GM06990 (cell line): ENCODE measurements around the gene TGM1.
A peak's percentile ranks its signal among the peaks of the same experiment; 100 is the strongest.

ENCODE experiments used
- DNase-seq: peaks from one replicate; pipeline ENCODE4 v3.0.0-alpha.2; 2011; ENCODE audit not compliant: insufficient read length; ENCODE audit errors: extremely low read depth
- H3K27me3 ChIP-seq: replicated peaks from 2 replicates; pipeline ENCODE4 v1.6.0; 2011; ENCODE audit warnings: low read length; ENCODE audit not compliant: control insufficient read depth, insufficient read depth
- H3K36me3 ChIP-seq: 2 replicates; pipeline ENCODE4 v1.5.1; 2011; ENCODE audit warnings: low read length; ENCODE audit not compliant: control insufficient read depth, insufficient read depth
- H3K4me3 ChIP-seq: replicated peaks from 2 replicates; pipeline ENCODE4 v1.5.1; 2011; ENCODE audit warnings: low read depth, mild to moderate bottlenecking, control low read depth, low read length
- TF ChIP-seq, protein P1 (sequence below): IDR thresholded peaks from 2 replicates; pipeline ENCODE4 v1.5.1; 2011; ENCODE audit warnings: low read length, control low read depth, mild to moderate bottlenecking, inconsistent platforms; ENCODE audit not compliant: insufficient read depth, poor library complexity, severe bottlenecking

The TGM1 gene

DNA sequence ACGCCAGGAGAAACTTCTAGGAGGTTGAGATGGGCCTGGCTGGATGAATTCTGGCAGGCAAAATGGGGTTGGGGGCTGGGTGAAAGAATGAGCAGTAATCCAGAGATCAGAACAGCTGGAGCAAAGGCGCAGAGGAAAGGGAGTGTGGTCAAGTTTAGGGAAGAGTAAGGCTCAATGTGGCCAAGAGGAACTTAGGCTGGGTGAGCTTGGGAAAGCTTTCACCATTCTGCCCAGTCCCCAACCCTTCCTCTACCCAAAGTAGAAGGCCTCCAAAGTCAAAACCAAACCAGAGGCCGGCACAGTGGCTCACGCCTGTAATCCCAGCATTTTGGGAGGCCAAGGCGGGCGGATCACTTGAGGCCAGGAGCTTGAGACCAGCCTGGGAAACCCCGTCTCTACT is 18.7 kb upstream of the TGM1 start:
- Histone ChIP-seq H3K4me3 (no peak overlapping the region), H3K27me3 (no peaks in the 10 kb centered on the region), H3K36me3 (no peaks in the 10 kb centered on the region)
- no peak for DNase-seq
- TF ChIP-seq, protein P1, sequence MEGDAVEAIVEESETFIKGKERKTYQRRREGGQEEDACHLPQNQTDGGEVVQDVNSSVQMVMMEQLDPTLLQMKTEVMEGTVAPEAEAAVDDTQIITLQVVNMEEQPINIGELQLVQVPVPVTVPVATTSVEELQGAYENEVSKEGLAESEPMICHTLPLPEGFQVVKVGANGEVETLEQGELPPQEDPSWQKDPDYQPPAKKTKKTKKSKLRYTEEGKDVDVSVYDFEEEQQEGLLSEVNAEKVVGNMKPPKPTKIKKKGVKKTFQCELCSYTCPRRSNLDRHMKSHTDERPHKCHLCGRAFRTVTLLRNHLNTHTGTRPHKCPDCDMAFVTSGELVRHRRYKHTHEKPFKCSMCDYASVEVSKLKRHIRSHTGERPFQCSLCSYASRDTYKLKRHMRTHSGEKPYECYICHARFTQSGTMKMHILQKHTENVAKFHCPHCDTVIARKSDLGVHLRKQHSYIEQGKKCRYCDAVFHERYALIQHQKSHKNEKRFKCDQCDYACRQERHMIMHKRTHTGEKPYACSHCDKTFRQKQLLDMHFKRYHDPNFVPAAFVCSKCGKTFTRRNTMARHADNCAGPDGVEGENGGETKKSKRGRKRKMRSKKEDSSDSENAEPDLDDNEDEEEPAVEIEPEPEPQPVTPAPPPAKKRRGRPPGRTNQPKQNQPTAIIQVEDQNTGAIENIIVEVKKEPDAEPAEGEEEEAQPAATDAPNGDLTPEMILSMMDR = no peak

DNA sequence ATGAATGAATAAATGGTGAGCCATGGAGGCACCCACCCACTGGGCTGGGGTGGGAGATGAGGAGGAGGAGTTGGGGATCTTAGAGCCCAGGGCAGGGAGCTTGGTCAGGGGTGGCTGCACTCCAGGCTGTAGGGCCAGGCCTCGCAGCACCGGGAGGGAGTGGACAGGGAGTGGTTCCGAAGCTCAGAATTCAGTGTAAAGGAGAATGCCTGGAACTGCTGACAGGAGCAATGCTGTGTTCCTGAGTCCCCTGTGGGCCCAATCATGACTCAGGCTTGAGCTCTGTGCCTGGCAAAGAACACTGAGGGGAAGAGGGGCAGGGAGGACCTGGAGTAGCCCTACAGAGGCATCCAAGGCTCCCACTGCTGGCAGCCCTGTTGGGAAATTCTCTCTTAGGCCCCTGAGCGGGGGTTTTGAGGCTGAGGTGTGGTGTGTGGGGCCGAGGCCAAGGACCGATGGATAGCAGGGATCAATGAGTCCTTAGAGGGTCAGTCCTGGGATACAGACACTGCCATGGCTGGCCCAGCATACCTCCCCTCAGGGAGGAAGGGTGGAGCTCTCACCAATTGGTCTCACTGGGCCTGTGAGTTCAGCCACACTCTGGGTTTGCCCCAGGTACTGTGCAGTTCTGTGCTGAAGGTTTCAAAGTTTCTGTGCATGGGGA is 18.0 kb upstream of the TGM1 start:
- Histone ChIP-seq H3K27me3 (no peaks in the 10 kb centered on the region), H3K36me3 (no peaks in the 10 kb centered on the region), H3K4me3 (no peak overlapping the region)
- TF ChIP-seq, protein P1 = no peak
- no peak for DNase-seq

DNA sequence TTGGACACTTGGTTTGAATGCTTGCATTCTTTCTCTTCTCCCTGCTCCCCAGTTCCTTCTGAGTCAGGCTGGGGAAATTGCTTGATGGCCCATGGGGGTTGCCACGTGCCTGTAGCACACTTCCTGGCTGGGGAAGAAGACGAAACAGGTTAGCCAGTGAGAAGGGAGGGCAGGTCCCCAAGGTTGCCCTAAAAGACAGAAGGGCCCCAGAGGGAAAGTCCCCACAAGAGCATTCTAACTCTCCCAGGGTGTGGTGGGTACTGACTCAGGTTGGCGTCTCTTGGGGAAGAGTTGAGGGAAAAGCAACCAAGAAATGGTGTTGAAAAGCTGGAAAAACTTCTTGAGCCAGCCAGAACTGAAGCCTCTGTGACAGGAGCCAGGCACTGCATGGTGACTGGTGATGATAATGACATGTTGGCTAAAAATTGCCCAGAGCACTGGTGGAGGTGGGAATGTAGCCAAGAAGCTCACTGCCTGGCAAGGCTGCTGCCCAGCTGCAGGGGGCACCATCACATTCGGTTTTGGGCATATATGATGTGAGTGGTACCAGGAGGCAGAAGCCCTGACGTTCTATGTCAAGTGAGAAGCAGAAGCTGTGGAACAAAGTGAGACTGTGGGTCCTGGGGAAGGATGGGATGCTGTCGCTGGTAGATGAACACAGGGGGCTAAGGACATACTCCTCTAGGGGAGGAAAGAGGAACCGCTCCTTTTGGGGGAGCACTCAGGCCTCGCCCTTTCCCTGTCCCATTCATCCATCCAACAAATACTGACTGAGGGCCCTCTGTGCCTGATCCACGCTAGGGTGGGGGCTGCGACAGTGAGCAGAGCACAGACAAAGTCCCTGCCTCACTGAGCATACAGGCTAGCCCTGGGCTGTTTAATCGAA is 16.6 kb upstream of the TGM1 start:
- H3K4me3 ChIP-seq = no peak overlapping the region
- H3K27me3 ChIP-seq = no peaks in the 10 kb centered on the region
- DNase-seq = peak; percentile 43
- TF ChIP-seq, protein P1 = peak; percentile 58
- H3K36me3 ChIP-seq = no peaks in the 10 kb centered on the region

DNA sequence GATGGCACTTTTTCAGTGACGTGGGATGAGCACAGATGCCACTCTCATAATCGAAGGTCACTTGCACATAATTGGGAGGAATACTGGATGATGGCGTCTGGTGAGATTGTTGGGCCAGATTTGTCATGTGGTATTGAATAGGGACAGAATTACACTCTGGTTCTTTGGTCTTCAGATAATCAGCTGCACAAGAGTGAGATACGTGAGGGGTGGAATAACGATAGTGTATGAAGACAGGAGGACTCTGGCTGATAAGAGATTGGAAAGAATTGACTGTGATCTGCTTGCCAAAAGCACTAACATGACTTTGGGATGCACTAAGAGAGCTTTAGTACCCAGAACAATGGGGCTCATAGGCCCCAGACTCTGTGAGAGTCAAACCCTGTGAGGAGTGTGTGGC is 15.4 kb upstream of the TGM1 start:
- no peak for DNase-seq
- TF ChIP-seq, protein P1 = no peak
- Histone ChIP-seq H3K36me3 (no peaks in the 10 kb centered on the region), H3K27me3 (no peaks in the 10 kb centered on the region), H3K4me3 (no peak overlapping the region)

DNA sequence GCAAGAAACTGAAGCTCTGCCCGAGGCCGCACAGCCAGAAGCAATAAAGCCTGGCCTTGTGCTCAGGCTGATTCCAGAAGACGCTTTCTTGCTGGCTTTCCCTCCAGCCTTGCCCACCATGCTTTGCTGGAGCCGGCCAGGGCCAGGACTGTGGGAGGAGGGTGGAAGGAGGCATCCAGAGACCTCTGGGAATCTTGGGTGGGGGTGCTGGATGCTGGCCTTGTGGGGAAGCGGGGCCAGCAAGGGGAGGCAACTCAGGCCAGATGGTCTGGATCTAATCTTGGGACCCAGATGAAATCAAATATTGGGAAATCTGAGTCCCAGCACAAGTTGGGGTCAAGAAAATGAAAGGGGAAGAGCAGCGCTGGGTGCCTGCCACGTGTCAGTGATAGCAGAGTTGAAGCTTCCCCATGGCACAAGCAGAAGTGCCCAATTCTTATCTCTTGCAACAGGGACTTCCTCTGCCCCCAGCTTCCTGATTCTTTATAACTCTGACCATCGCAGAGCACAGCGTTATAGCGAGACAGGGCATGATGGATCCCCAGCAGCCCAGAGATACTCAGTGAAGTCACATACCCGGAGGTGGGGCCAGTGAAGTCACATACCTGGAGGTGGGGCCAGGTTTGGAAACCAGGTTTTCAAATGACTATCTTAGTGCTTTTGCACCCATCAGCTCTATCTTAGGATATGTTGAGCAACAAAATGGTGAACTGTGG is 14.8 kb upstream of the TGM1 start:
- TF ChIP-seq, protein P1 = no peak
- H3K36me3 ChIP-seq = no peaks in the 10 kb centered on the region
- DNase-seq = no peak

More for the DNA sequence above, 14.8 kb upstream of the TGM1 start:
- Histone ChIP-seq H3K4me3 (no peak overlapping the region), H3K27me3 (no peaks in the 10 kb centered on the region)
